HL-60 (cell line): ENCODE results near the gene GRK5.

Experiments used
- DNase-seq, 2 experiments: peaks; one replicate each; pipeline ENCODE4 v3.0.0-alpha.2; 2010 to 2020; ENCODE audit warnings: low read depth in 1 of 2, low spot score in 1 of 2
- H3K27ac ChIP-seq: fragments of 250-450 bp; sonication (Bioruptor Pico); replicated peaks from 2 replicates; pipeline ENCODE4 v1.5.1; 2020; ENCODE audit warnings: mild to moderate bottlenecking, moderate library complexity
- H3K27me3 ChIP-seq: fragments of 250-450 bp; sonication (Bioruptor Pico); 2 replicates; pipeline ENCODE4 v1.5.1; 2021; ENCODE audit warnings: mild to moderate bottlenecking, moderate library complexity; ENCODE audit not compliant: insufficient read depth, poor library complexity, severe bottlenecking
- H3K4me3 ChIP-seq: replicated peaks from 2 replicates; pipeline ENCODE4 v1.5.1; 2011; ENCODE audit warnings: mild to moderate bottlenecking, control low read depth, low read length; ENCODE audit not compliant: insufficient read depth
- GABPA ChIP-seq: IDR thresholded peaks from 2 replicates; pipeline ENCODE4 v1.6.1; 2012; ENCODE audit warnings: low read depth
- POLR2AphosphoS5 ChIP-seq: IDR thresholded peaks from 2 replicates; pipeline ENCODE4 v1.6.1; 2012; ENCODE audit warnings: low read depth
- SPI1 ChIP-seq: IDR thresholded peaks from 2 replicates; pipeline ENCODE4 v1.6.1; 2012; ENCODE audit warnings: low read depth, mild to moderate bottlenecking, borderline replicate concordance
- TF ChIP-seq, protein P1 (sequence below): IDR thresholded peaks from 2 replicates; pipeline ENCODE4 v1.6.1; 2012; ENCODE audit warnings: low read depth; ENCODE audit not compliant: insufficient replicate concordance
- TF ChIP-seq, protein P2 (sequence below): IDR thresholded peaks from one replicate; pipeline ENCODE4 v1.5.1; 2011; ENCODE audit warnings: low read length, control low read depth, inconsistent platforms; ENCODE audit not compliant: insufficient read depth

Gene GRK5

DNA sequence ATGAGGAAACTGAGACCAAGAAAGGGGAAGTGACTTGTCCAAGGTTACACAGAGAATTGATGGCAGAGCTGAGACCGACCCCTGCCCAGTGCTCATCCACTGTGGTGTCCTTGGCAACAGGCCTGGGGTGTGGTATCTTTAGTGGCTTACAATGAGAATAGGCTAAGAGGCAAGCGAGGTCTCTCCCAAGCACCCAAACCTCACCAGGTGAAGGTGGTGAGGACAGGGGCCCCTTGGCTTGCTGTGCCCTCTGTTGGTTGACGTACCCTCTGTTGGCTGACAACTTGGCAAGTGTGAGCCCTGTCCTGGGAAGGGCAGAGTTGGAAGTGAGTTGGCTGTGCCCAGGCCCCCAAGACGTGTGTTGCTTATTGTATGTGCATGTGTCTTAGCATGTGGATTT, 166.9 kb downstream of the GRK5 start:
- Histone ChIP-seq H3K4me3 (no peak overlapping the region), H3K27ac (no peak overlapping the region), H3K27me3 (peaks cover 10% of the 10 kb centered on the region)
- TF ChIP-seq POLR2AphosphoS5 (no peak), GABPA (no peak), SPI1 (no peak)
- TF ChIP-seq, protein P1, sequence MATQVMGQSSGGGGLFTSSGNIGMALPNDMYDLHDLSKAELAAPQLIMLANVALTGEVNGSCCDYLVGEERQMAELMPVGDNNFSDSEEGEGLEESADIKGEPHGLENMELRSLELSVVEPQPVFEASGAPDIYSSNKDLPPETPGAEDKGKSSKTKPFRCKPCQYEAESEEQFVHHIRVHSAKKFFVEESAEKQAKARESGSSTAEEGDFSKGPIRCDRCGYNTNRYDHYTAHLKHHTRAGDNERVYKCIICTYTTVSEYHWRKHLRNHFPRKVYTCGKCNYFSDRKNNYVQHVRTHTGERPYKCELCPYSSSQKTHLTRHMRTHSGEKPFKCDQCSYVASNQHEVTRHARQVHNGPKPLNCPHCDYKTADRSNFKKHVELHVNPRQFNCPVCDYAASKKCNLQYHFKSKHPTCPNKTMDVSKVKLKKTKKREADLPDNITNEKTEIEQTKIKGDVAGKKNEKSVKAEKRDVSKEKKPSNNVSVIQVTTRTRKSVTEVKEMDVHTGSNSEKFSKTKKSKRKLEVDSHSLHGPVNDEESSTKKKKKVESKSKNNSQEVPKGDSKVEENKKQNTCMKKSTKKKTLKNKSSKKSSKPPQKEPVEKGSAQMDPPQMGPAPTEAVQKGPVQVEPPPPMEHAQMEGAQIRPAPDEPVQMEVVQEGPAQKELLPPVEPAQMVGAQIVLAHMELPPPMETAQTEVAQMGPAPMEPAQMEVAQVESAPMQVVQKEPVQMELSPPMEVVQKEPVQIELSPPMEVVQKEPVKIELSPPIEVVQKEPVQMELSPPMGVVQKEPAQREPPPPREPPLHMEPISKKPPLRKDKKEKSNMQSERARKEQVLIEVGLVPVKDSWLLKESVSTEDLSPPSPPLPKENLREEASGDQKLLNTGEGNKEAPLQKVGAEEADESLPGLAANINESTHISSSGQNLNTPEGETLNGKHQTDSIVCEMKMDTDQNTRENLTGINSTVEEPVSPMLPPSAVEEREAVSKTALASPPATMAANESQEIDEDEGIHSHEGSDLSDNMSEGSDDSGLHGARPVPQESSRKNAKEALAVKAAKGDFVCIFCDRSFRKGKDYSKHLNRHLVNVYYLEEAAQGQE, result no peak
- TF ChIP-seq, protein P2, sequence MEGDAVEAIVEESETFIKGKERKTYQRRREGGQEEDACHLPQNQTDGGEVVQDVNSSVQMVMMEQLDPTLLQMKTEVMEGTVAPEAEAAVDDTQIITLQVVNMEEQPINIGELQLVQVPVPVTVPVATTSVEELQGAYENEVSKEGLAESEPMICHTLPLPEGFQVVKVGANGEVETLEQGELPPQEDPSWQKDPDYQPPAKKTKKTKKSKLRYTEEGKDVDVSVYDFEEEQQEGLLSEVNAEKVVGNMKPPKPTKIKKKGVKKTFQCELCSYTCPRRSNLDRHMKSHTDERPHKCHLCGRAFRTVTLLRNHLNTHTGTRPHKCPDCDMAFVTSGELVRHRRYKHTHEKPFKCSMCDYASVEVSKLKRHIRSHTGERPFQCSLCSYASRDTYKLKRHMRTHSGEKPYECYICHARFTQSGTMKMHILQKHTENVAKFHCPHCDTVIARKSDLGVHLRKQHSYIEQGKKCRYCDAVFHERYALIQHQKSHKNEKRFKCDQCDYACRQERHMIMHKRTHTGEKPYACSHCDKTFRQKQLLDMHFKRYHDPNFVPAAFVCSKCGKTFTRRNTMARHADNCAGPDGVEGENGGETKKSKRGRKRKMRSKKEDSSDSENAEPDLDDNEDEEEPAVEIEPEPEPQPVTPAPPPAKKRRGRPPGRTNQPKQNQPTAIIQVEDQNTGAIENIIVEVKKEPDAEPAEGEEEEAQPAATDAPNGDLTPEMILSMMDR, result no peak
- DNase-seq, result no peak

DNA sequence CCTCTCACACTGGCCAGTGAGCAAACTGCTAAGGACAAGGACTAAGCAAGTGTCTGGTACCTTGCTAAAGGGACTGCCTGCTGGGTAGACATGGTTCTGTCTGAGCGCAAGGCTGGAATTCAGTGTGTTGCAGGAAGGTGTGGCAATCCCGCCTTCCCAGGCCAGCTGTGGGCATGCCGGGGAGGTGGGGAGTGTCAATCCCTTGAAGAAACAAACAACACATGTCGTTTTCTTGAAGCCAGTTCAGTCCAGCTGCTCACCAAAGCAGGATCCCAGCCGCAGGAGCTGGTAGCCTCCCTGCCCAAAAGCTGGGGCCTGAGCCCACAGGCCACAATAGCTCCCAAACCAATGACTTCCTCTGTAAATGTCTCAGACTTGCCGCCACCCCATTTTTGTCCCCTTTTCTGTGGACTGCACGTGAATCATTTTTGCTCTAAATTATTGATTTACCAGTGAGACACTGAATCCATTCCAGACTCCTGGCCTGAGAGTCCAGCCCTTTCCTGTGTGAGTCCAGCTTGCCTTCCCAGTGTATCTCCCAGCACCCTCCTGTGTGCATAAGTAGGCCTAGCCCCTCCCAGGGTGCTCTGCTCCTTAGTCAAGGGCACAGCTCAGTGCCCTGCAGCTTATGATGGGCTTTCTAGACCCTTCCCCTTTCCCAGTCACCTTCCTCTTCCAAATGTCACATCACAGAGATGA, 168.4 kb downstream of the GRK5 start:
- DNase-seq, result no peak
- H3K27me3 ChIP-seq, result peaks cover 8% of the 10 kb centered on the region
- H3K4me3 ChIP-seq, result no peak overlapping the region
- TF ChIP-seq POLR2AphosphoS5 (no peak), GABPA (no peak), SPI1 (no peak)
- TF ChIP-seq, protein P2, result no peak
- TF ChIP-seq, protein P1, result no peak
- H3K27ac ChIP-seq, result no peak overlapping the region

GRCh38 chr10:119377451-119377957, 170.1 kb downstream of the GRK5 start:
- Histone ChIP-seq H3K27ac (no peak overlapping the region), H3K27me3 (peaks cover 2% of the 10 kb centered on the region), H3K4me3 (no peak overlapping the region)
- no peak for DNase-seq
- TF ChIP-seq, protein P2, result no peak
- no peak for TF ChIP-seq GABPA
